Heart right ventricle (tissue), 16 donors: Measurements from ENCODE around the gene COL25A1. TPM values are rescaled to one million over a fixed set of nuclear protein-coding genes. Genes with fewer than 3 reads are reported as not detected.

Source experiments
- ATAC-seq, 8 donors: fragments of 200-7000 bp; cut with Tn5 transposase; one replicate each; pipeline ENCODE4 v1.9.1; 2020; ENCODE audit warnings: mild to moderate bottlenecking in 8 of 8, moderate library complexity in 8 of 8, moderate number of reproducible peaks in 1 of 8
- DNase-seq, 2 donors: peaks; one replicate each; pipeline ENCODE4 v3.0.0-alpha.2; 2020
- H3K27ac ChIP-seq, 10 donors: fragments of 200-600 bp; sonication (generic) in 2 of 10; one replicate each; pipeline versions ENCODE4 v1.5.0 to v1.8.0; 2020 to 2022; ENCODE audit warnings: mild to moderate bottlenecking in 3 of 10
- H3K27me3 ChIP-seq, 7 donors: fragments of 200-600 bp; one replicate each; pipeline ENCODE4 v1.8.0; 2021 to 2022; ENCODE audit warnings: mild to moderate bottlenecking in 2 of 7
- H3K36me3 ChIP-seq, 9 donors: fragments of 200-600 bp; sonication (generic) in 1 of 9; one replicate each; pipeline versions ENCODE4 v1.5.0 to v1.8.0; 2020 to 2022; ENCODE audit warnings: mild to moderate bottlenecking in 2 of 9
- H3K4me1 ChIP-seq, 9 donors: fragments of 200-600 bp; sonication (generic) in 1 of 9; one replicate each; pipeline versions ENCODE4 v1.5.0 to v1.8.0; 2020 to 2022; ENCODE audit warnings: mild to moderate bottlenecking in 4 of 9
- H3K4me3 ChIP-seq, 10 donors: fragments of 200-600 bp; sonication (generic) in 2 of 10; one replicate each; pipeline versions ENCODE4 v1.5.0 to v1.8.0; 2020 to 2022; ENCODE audit warnings: mild to moderate bottlenecking in 7 of 10, moderate library complexity in 2 of 10
- H3K9me3 ChIP-seq, 11 donors: fragments of 200-600 bp in 10 of 11; sonication (generic) in 2 of 11; one replicate each; pipeline versions ENCODE4 v1.5.0 to v1.8.0; 2013 to 2022; ENCODE audit warnings: mild to moderate bottlenecking in 2 of 11, control low read depth in 1 of 11, moderate library complexity in 1 of 11
- WGBS, 2 donors: extraction: QIAGEN DNeasy Blood & Tissue Kit; methylation state at CpG; one replicate each; pipeline ENCODE4 v1.1.7; 2013; ENCODE audit warnings: inconsistent platforms in 1 of 2; 5-methylcytosine and 5-hydroxymethylcytosine counted together
- intact Hi-C, 10 donors: fragments of 100-400 bp; cut with DNase I; formaldehyde crosslinking; loops; one replicate each; pipeline versions ENCODE4 v1.11.1 to v1.14.2; 2022
- polyA plus RNA-seq, 2 donors: library from polyadenylated mRNA; stranded (reverse); fragments of 200-250 nt; gene quantifications; one replicate each; pipeline ENCODE4 v1.2.3, GENCODE V29; 2013
- total RNA-seq, 10 donors: library from RNA; stranded (reverse); fragmentation: NEBNext Ultra II Directional in 3 of 10; extraction: Animal tissue kit (Norgen Biotek cat#: 25700) in 3 of 10; gene quantifications; one replicate each; pipeline versions ENCODE4 v1.2.1 to v1.2.4, GENCODE V29; 2021 to 2023
- TF ChIP-seq, protein P1 (sequence below), 9 donors: fragments of 200-600 bp; sonication (generic) in 2 of 9; IDR thresholded peaks; one replicate each; pipeline versions ENCODE4 v1.5.0 to v1.8.0; 2021 to 2022; ENCODE audit warnings: antibody characterized with exemption in 9 of 9, mild to moderate bottlenecking in 5 of 9, moderate library complexity in 1 of 9
- donor health status: Arrhythmogenic right ventricular cardiomyopathy.
- donor health status: ischemic (EF 13 %, LVEDD 7.1; RV severe dilation, severe dysfunction).
- donor health status: healthy with polysubstance abuse.
- donor health status: DM: no; HTN: yes; CAD: no.
- donor health status: DM: no; HTN: no; CAD: no.
- donor health status: ischemic (EF 25% LVEDD 6.9; RV normal size, moderate dysfunction).
- donor health status: ischemic (EF 25% LVEDD 5.7; RV mildly dilated, moderate dysfunction).
- donor health status: healthy.
- donor health status: DM: yes; HTN: yes; CAD: no.
- donor health status: Ischemic cardiomyopathy.
- donor health status: ischemic (EF 35%, LVEDD 5.7; RV mildly dilated, moderate dysfunction).
- donor health status: nonischemic (EF 11% LVEDD 7.7; RV severe dilation, severe dysfunction).
- donor health status: DM: yes; HTN: yes; CAD: no.
- donor health status: PGD.
- donor health status: ischemic (EF 29% LVEDD 5.4; RV normal size, mild dysfunction).
- donor health status: nonischemic (EF 23%, LVEDD 6.1; RV moderate dilation, normal function).

COL25A1 gene
- total and polyA plus RNA-seq, 12 donors: 0.07 to 1.2 (median 0.41) TPM

DNA sequence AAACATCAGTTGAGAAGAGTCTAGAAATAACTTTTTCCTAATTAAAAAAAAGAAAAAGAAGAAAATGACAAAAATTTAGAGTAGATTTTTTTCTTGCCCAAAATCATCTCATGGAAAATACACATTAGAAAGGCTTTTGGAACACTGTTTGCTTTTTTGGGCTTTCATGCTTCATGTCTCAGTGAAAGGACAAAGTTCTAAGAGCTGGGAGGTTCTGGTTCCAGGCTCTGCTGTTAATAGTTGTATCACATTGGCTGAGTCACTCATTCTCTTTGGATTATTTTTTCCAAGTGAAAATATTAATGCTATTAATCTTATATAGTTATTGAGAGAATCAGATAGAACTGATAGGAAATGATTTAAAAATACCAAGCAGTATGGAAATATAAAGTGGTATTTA lies 506.7 kb downstream of the COL25A1 start:
- no peaks in the 10 kb centered on the region for H3K27me3 ChIP-seq
- peak overlapping the region in 2 of 10 donors; percentile 31 to 55 for H3K27ac ChIP-seq
- DNase-seq: no peak
- peaks cover 0 to 19% (median 10%) of the 10 kb centered on the region in 9 donors for H3K4me1 ChIP-seq
- ATAC-seq: peak in 4 of 8 donors; percentile 39 to 67 (median 60)
- H3K4me3 ChIP-seq: no peak overlapping the region
- TF ChIP-seq, protein P1, sequence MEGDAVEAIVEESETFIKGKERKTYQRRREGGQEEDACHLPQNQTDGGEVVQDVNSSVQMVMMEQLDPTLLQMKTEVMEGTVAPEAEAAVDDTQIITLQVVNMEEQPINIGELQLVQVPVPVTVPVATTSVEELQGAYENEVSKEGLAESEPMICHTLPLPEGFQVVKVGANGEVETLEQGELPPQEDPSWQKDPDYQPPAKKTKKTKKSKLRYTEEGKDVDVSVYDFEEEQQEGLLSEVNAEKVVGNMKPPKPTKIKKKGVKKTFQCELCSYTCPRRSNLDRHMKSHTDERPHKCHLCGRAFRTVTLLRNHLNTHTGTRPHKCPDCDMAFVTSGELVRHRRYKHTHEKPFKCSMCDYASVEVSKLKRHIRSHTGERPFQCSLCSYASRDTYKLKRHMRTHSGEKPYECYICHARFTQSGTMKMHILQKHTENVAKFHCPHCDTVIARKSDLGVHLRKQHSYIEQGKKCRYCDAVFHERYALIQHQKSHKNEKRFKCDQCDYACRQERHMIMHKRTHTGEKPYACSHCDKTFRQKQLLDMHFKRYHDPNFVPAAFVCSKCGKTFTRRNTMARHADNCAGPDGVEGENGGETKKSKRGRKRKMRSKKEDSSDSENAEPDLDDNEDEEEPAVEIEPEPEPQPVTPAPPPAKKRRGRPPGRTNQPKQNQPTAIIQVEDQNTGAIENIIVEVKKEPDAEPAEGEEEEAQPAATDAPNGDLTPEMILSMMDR (IDR thresholded peaks at IDR 0.05): no peak
- no peaks in the 10 kb centered on the region for H3K36me3 ChIP-seq
- intact Hi-C loops: no loop called here
- no peaks in the 10 kb centered on the region for H3K9me3 ChIP-seq

DNA sequence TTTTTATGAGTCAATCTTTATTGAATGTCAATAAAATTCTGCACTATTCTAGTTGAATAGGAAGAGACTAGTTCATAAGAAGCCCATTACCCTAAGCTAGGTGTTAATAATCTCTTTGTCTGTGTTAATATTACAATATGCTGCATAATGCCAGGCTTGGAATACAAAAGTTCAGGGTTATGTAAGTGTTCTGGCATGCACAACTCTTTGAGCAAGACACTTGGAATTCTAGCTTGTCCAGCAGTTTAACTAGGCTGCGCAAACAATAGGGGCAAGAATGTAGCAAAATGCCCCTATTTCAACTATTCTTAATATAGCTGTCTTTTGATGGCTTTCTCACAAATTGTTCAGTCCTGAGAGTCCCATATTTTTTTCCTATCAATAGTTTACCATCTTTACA lies 508.3 kb downstream of the COL25A1 start:
- 36 to 55% methylated on average over 1 of the region's 1 CpG for WGBS, 2 donors
- ATAC-seq (peak in 3 of 8 donors; percentile 59 to 76 (median 66)), DNase-seq (no peak)
- Histone ChIP-seq H3K36me3 (no peaks in the 10 kb centered on the region), H3K27me3 (no peaks in the 10 kb centered on the region), H3K4me1 (peaks cover 0 to 19% (median 10%) of the 10 kb centered on the region in 9 donors), H3K4me3 (no peak overlapping the region), H3K9me3 (no peaks in the 10 kb centered on the region), H3K27ac (no peak overlapping the region)
- TF ChIP-seq, protein P1 (IDR thresholded peaks at IDR 0.05): no peak
- intact Hi-C loops: no loop called here

DNA sequence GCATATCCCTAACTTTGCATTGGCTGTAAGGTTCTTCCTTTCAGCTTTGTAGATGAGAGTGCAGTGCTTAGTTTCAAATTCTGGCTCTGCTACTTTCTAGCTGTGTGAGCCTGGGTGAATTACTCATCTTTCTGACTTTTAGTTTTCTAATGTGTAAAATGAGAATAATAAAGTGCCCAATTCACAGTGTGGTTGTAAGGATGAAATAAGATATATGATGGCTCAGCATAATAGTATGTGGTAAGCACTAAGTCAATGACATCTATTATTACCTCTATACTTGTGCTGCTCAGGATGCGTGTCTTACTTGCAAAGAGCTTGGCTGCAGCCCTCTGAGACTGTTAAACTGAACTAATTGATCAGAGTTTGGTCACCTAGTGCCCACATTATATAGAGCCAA lies 509.0 kb downstream of the COL25A1 start:
- no peaks in the 10 kb centered on the region for H3K27me3 ChIP-seq
- 96 to 100% methylated on average over 1 of the region's 1 CpG for WGBS, 2 donors
- no peak overlapping the region for H3K4me3 ChIP-seq
- TF ChIP-seq, protein P1 (IDR thresholded peaks at IDR 0.05): no peak
- H3K36me3 ChIP-seq: no peaks in the 10 kb centered on the region
- no peaks in the 10 kb centered on the region for H3K9me3 ChIP-seq
- no peak for DNase-seq
- no peak overlapping the region for H3K27ac ChIP-seq
- no peak for ATAC-seq
- peaks cover 0 to 19% (median 10%) of the 10 kb centered on the region in 9 donors for H3K4me1 ChIP-seq
- intact Hi-C loops: no loop called here

DNA sequence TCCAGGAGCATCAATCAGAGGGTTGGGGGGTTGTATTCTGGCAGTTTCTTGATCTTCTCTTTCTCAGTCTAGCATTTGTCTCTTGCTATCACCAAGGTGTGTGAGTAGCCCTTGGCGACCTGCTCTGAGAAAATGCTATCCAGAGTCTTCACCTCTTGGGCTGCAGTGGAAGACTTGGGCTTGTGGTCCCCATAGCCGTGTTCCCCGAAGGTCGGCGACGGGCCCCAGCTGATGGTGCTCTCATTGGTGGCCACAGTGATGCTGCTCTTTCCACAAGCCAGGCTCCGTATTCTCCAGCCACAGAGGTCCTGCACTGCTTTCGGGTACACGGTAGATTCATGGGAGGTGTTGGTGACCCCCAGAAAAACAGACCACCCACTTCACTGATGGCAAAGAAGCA lies 513.7 kb downstream of the COL25A1 start:
- Histone ChIP-seq H3K4me1 (peaks cover 0 to 2% (median 0%) of the 10 kb centered on the region in 9 donors), H3K27me3 (no peaks in the 10 kb centered on the region), H3K9me3 (no peaks in the 10 kb centered on the region), H3K27ac (no peak overlapping the region), H3K4me3 (no peak overlapping the region), H3K36me3 (no peaks in the 10 kb centered on the region)
- DNase-seq: no peak
- intact Hi-C loops: no loop called here
- 93 to 98% methylated on average over 9 of the region's 9 CpGs for WGBS, 2 donors
- no peak for ATAC-seq
- TF ChIP-seq, protein P1 (IDR thresholded peaks at IDR 0.05): no peak
